Activated CD4-positive, CD25-positive, alpha-beta regulatory T cell treated with anti-CD3 and anti-CD28 coated beads, Interleukin-2, amount 50 U/mL, for 16 hours (primary cell): ENCODE data around the gene TTLL6.
"Not testable (repeated sequence)": the region's sequence is repeated elsewhere in the genome, so short reads cannot be mapped to it uniquely, and the experiment has no call there.

Experiments
- DNase-seq: peaks from one replicate; pipeline ENCODE4 v3.0.0-alpha.2; 2020; ENCODE audit warnings: low read depth, low spot score

The TTLL6 gene

DNA sequence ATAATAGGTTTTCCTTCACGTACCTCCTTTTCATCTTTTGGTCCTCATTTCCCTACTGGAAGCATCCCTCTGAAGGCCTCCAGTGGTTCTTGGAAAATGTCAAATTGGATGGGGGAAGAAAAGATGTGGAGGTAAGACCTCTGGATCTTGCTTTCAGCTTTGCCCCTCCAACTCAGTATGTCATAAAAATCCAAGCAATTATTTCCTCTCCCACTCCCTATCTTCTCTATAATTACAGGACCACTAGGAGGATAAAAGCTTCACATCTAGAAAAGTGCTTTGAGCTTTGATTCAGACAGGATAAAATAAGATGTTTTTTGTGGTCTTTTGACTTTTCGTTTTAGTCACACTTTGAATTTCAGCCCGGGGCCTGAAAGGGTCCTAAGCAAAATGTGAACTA, 1.7 kb downstream of the TTLL6 start:
- no peak for DNase-seq

DNA sequence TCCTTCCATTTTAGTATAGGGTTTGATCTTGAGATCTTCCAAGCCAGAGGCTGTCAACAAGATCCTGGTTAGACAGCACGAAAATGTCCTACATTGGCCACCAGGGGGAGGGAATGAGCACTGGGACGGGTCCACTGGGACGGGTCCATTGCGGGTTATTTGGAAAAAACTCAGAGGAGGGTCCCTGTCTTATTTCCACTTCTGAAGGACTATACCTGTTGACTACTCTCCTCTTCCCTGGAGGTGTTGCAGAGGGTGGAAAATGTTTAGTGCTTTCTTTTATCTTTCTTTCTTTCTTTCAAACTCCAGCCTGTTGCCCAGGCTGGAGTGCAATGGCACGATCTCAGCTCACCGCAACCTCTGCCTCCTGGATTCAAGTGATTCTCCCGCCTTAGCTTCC, 2.5 kb downstream of the TTLL6 start:
- DNase-seq: peak; percentile 23

DNA sequence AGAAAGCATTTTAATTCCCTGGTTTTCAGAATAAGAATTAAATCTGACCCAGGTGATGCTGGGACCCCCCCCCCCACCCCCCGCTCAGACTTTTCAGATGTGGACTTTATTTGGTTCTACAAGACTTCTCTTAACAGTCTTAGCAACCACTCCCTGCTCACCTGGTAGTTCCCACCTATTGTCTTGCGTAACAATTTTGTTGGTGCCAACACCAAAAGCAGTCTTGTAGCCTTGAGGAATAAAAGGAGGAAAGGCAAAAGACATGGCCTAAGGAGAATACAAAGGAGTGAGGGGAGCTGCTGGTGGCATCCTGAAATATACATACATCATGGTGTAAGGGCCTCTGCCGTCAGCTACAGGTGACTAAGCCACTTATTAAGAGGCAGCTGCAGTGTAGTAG, 5.0 kb downstream of the TTLL6 start:
- no peak for DNase-seq

DNA sequence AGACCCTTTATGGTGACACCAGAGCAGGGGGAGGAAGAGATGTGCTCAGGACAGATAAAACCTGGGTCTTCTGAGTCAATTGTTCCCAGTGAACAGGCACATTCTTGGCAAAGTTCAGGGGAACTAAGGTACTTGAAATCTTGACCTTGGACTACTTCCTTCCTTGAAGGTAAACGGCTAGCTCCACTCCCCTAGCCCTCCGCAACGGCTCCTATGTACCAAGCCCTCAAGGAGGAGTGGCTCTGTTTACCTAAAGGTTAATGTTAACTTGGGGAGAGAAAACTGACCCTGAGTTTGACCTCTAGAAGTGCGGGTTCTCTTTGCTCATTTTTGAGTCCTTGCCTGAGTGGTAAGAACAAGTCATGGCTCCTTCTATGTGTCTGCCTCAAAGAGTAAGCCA, 7.8 kb downstream of the TTLL6 start:
- no peak for DNase-seq

DNA sequence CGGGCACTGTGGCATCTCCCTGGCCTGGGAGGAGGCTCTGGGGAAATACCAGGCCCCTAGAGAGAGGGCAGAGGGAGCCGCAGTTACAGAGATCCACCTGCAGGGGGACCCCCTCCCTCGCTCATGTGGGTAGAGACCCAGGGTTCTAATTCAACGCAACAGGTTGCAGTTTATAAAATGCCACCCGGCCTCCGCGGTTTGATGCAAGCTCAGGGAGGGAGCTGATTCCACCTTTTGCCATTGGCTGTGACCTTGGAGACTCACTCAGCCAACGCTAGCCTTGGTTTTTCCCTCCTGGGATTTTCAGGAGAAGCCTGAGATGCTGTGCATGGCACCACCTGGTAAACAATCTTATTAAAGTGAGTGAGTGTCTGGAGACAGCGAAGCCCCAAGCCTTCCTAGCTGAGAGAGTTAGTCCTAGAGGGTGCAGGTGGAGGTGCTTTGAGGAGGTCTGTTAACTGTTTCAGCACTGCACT, 12.1 kb downstream of the TTLL6 start:
- peak; percentile 34 for DNase-seq

DNA sequence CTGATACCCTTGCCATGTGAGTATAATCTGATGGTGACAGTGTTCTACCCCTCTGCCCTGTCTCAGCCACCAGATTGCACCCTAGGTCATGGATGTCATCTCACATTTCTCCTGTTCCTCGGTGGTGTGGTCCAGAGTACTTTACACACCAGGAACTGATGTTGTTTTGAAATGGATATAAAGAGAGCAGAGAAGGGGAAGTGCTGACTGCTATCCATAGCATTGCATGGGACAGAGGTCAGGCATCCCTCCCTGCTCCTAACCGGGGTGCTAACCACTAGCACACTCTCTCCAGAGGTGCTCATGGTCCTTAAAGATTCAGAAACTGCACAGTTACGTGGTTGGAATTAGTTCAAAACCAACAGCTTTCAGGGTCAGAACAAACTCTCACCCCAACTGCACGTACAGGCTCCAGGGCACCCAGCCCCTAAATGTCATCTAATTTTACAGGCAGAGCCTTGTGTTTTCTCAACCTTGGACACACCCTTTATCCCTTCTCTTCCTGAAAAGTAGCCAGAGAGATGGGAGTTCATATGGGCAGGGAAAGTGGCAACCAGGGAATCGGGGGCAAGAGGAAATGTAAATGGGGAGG, 16.3 kb downstream of the TTLL6 start:
- no peak for DNase-seq

DNA sequence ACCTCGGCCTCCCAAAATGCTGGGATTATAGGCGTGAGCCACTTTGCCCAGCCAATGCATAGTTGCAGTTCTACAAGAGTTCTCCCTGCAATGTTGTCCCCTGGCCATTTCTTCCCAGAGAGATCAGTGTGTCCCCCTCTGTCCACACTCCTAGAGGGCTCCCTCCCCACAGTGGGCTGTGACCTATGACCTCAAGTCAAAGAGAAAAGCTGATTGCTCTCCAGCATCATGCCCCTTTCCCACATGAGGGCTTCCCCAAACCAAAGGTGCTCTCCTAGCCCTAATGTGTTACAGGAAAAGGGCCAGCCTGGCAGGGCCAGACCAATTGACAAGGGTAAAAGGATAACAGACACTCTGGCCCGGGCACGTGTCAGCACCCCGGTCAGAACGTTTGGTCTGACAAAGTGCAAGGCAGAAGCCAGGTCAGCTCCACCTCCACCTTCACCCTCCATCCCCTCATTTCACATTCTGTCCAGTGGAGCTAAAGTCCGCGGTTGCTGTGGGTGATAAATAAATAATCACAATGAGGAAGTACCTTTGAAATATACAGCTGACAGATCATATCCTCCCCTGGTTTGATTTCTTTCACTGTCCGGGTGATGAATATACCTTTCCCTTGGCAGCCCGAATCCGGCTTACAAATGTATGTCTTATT, 17.8 kb downstream of the TTLL6 start:
- DNase-seq: no peak

DNA sequence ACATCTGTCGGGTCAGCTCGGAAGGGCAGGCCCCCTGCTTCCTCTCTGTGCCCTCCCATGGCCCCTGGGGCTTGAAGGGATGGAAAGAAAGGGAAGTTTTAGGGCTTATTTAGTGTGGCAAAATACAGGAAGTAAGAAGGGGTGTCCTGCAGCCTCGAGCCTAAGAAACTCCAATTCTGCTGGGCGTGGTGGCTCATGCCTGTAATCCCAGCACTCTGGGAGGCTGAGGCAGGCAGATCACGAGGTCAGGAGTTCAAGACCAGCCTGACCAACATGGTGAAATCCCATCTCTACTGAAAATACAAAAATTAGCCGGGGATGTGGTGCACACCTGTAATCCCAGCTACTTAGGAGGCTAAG, 20.9 kb downstream of the TTLL6 start:
- not testable (repeated sequence) for DNase-seq

DNA sequence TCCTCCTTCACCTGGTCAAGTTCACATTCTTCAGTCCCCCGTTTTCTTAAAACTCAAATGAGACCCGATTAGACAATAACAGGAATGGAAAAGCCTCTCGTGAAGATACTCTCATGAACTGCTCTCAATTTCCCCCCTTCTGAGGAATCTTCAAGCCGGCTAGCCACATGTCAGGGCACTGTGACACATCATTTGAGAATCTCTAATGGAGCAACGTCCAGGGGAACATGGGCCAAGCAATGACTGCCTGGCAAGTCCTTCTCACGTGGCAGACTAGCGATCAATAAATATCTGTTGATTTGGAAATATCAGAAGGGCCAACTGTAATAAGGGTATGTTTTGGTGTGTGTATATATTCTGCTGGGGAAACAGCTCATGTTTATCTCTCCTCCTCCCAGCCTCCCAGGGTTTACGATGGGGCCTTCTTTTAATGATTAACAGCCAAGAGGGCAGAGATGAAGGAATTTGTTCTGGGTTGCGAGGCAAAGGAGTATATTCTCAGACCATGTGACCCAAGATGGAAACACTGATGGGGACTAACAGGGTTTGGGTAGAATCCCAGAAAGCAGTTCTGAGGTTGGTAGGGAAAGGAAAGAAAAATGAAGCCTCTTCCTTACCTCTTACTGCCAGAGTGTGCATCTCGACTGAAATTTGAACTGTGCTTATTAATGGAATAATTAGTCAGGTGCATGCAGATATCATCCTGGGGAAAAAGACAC, 21.4 kb downstream of the TTLL6 start:
- DNase-seq: no peak

DNA sequence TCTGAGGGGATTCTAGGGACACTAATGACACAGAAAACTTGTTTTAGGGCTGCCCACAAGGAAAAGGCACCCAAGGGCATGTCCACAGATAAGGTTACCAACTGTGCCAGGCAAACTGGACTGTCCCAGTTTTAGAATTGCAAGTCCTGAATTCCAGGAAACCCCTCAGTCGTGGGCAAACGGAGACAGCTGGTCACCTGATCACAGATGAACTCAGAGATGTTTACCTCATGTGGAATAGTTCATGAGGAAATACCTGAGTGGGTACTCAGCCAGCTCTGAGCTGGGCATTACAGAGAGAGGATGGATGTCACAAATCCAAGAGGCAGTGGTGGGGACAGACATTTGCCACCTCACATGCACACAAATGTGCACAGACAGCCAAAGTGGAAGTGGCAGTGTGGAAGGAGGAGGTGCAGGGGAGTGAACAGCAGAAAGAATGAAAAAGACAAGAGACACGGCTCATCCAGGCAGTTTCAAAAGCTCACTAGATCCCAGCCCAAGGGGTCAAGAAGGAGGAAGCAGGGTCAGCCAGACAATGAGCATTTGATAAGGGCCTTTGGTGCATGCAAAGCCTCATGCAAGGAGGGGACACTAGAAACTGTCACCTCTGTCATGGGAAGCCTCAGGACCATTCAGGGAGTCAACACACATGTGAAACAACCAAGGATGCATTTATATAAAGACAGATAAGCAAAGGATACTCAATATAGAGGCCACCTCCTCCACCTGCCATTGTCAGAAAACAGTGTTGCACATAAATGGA, 24.8 kb downstream of the TTLL6 start:
- DNase-seq: no peak

DNA sequence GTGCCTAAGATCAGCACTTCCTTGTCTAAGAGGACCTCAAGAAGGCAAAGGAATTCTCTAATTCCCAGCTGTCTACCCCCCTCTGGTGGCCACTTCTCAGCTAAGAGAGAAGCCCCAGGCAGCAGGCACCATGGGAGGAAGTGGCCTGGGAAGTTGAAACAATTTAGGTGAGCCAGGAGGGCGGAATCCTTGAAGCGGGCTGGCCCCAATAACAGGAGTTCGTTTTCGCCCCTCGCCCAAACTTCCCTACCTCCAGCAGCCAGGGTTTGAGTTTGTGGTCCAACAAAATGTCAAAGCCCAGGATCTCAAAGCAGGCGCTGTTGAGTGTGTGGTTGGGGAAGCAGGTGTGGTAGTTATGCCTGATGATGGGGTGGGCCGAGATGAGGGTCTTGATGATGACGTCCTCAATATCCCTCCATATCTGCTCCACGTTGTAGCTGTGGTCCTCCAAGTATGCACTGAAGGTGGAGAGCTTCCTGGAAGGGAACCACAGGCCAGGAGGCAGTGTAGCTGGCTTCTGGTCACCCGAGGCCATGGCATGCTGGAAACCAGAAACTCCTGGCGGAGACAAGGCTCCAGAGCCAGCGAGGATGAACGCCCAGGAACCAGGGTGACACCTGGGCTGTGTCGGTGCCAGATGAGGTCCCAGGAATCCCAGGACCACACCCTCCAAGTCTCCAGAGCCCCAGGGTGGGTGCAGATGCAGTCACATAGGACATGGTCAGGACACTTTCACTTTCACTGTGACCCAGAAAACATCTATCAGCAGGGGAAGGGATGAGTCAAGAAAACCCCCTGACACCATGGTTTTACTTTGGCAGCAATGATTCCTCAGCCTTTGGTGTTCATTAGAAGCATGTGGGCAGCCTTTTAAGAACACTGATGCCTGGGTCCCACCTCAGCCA, 25.6 kb downstream of the TTLL6 start:
- DNase-seq: no peak

DNA sequence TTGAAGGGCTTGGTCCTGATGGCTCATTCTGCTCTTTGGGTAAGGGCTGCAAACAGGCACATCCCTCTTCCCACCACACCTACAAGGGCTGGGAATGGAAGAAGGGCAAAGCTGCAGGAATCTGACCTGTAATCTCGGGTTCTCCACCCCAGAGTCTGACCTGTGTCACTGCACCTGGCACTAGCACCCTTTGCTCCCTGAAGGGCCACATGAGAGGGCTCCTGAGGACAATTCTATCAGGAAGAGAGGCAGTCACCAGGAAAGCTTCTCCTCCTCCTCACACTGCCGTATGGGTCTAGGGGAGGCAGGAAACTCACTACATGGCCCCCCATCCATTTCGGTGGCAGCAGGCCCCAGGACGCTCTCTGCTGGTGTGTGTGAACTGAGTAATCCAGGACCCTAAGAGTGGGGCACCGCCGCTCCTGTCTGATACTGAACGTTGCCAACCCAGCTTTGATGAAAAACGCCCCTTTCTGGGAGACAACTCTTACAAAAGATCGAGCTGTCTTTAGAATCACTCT, 26.4 kb downstream of the TTLL6 start:
- DNase-seq: no peak

DNA sequence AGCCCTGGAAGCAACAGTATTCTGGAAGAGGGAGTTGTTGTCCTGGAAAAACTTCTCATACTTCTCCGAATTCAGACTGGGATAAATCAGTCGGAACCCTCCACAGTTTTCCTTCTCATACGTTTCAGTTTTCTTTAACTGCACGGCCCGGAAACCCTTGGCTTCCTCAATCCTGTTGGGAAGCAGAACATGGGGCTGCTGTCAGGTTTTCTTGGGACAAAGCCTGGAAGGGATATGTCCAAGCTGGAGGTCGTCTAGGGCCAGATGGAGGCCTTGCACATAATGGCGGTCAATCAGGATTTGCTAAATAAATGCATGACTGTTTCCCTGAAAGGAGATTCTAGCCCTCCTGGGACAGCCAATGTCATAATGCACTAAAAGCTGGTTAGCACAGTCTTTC, 29.2 kb downstream of the TTLL6 start:
- DNase-seq: no peak

DNA sequence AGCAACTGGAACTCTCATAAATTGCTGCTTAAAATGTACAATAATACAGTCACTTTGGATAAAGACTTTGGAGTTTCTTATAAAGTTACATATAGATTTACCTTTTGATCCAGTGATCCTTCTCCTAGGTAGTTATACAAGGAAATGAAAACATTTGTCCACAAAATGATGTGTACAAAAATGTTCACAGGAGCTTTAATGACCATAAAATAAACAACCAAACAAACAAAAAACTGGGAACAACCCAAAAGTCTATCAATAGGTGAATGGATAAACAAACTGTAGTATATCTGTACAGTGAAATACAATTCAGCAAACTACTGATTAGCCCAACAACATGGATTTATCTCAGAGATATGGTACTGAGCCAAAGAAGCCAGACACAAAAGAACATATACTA, 37.6 kb downstream of the TTLL6 start:
- no peak for DNase-seq

DNA sequence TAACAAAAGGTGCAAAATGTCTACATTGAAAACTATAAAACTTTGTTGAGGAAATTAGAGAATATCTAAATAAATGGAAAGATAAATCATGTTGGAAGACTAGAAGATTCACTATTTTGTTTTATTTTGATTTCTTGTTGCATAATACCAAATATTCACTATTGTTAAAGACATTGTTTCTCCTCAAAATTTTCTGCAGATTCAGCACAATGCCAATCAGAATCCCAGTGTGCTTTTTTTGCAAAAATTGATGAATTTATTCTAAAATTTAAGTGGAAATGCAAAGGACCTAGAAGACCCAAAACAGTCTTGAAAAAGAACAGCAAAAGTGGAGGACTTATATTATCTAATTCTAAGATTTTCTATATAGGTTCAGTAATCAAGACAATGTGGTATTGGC, 40.4 kb downstream of the TTLL6 start:
- no peak for DNase-seq

DNA sequence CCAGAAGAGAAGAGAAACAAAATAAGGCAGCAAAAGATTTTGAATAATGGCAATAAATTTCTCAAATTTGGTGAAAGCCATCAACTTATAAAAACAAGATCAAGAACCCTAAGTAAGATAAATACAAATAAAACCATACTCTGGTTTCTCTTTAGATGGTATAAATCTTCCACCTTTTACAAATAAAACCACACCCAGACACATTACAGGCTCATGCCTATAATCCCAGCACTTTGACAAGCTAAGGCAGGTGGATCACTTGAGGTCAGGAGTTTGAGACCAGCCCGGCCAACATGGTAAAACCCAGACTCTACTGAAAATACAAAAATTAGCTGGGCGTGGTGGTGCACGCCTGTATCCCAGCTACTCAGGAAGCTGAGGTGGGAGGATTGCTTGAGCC, 43.8 kb downstream of the TTLL6 start:
- no peak for DNase-seq

DNA sequence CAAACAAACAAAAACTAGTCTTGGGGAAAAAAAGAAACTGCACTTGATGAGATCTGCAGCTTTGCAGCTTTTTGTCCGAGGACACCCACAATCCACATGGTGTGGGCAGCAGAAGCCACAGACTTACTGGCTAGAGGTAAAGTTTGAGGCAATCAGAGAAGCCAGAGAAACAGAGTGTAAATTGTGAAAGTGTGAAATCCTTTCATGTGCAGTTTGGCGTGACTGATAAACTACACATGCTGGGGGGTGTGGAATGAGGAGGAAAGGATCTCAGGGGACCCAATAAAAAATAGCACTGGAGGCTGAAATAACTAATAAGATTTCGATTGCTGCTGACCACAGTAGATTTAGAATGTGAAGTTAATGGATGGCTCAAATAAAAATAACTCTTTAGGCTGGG, 46.1 kb downstream of the TTLL6 start:
- DNase-seq: no peak

DNA sequence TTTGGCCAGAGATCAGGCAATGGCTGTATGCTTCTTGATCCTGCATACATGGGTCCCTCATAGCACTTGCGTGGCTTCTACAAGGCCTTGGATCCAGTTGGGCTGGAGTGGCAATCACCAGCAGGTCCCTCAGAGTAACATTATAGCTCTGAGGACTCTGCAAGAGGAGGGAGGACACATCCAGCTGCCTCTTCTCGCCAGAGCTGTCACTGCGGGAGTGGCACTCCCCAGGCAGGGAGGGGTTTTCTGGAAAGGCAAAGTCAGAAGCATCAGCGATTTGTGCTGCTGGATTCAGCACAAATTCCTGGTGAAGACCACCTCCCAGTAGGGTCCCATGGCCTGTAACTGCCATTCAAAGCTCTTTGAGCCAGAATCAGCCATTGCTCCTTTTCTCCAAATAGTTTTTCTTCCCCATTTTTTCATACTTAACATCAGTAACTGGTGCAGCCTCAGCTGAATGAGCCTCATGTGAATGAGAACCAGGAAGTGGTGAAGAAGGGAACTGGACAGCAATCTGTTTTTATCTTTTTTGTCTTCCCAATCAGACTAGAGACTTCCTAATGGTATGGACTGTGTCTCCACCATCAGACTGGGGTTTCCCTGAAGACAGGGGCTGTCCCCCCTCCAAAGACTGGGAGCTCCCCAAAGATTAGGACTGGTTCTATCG, 47.9 kb downstream of the TTLL6 start:
- no peak for DNase-seq

DNA sequence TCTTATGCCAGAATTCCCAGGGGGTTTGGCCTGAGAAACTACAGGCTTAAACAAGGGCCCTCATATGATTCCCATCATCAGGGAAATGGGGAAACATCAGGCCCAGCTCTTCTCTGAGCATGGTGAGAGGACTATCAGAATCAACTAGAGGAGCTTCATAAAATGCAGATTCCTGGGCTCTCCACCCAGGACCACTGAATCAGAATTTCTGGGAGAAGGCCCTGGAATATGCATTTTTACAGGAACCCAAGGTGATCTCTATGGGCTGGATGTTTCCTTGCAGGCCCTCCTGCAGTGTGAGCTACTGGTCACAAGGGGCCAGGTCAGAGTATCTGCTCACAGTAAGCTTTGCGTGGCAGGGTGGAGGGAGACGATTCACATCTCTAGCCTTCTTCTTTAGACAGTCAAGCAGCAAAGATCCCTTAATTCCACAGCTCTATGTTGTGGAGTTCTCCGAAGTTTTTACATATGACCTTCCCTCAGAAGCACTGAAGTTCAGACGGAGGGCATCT, 49.7 kb downstream of the TTLL6 start:
- DNase-seq: no peak

DNA sequence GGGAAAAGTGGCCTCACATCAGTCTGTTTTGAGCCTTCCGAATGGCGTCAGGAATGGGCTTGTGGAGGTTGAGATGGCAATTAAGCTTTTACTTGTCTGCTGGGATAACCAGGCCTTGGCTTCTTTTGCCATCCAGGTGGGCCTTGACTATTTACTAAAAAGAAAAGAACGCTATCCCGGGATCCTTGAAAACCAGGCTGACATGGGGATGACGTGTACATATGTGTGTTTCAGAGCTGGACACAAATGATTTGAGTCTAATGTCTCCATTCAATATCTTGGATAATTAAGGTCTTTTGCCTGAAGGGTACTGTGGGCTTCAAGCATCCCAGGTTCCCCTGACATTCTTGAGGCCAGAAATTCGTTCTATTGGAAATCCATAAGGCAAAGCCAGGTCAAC, 55.9 kb downstream of the TTLL6 start:
- DNase-seq: no peak
